Measurements from ENCODE around the gene LRP10.
A peak's percentile ranks its signal among the peaks of the same experiment; 100 is the strongest.
"Not testable (repeated sequence)": the region's sequence is repeated elsewhere in the genome, so short reads cannot be mapped to it uniquely, and the experiment has no call there.

LRP10 gene

DNA sequence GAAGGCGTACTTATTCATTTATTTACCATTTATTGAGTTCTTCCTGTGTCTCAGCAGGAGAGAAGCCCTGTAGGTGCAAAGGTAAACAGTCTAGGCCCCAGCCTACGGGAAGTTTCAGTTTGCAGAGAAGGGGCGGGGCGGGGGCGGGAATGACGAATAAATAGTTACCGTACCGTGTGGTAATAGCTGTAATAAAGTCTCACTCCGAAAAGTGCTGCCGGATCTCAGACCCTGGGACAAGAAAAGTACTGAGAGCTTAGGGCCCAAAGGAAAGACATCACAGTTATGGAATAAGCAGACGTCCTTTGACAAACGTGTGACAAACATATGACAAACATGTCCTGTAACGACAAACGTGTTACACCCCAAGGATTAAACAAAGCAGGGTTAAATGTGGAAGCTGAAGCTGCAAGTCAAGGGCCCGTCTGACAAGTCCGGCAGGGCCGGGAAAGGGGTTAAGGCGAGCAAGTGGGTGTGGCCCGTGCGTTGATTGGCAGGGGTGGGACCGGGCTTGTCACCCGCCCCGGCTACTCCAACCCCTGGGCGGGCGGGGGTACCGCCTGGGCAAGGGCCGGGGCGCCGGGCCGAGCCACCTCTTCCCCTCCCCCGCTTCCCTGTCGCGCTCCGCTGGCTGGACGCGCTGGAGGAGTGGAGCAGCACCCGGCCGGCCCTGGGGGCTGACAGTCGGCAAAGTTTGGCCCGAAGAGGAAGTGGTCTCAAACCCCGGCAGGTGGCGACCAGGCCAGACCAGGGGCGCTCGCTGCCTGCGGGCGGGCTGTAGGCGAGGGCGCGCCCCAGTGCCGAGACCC lies at the start of gene LRP10:
Gene LRP10 (plus strand): TSS at position 517 of the 809 bp plus-strand sequence. CDS start 564 bp downstream, outside the sequence.
- DNase-seq = peak; percentile 81

DNA sequence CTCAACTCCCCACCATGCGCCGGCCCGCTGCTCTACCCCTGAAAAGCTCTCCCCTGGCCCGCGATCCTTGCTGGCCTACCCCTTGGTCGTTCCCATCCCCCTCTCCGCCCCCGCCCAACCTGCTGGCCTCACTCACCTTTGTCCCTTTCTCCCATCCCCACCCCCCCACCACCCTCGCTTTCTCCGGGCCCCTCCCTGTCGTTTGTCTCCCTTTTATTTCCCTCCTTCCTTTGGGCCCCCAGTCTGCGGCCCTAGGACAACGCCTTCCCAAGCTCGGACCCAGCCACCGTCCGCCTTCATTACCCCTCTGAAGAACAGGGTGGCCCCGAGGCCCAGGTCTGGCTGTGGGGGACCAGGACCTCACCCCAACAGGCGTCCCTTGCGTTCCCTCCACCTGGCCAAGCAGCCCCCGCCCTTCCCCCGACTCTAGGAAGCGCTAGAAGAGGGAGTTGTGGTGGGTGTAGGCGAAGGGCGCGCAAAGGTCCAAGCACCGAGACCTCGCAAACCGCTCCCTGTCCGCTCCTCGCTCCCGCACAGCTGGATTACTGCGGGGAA lies 49.4 kb upstream of the LRP10 start:
- DNase-seq = no peak

DNA sequence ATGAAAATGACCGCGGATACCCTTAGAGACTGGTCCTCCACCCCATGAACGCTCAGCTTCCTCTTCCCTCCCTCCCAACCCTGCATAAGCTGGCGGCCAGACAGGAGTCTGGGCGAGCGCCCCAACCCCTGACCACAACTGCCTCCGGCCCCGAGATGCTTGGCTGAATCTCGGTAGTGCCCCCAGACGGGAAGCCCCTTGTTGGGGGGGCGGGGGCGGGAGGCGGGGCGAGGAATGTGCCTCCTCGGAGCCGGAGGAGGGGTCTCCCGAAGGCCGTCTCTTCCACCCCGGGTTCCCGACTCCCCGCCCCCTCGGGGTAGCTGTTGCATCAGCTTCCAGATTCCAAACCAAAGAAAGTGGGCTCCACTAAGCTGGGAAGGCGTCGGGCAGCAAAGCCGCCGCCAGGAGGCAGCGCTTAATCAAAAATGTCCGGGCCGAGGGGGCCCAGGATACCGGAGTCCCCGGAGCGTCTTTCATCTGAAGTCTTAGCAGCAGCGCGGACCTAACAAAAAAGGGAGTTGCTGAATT lies 48.9 kb upstream of the LRP10 start:
- DNase-seq = no peak

- no peak for DNase-seq
These were observed 46.7 kb upstream of the LRP10 start for GRCh38 chr14:22824711-22825359.

- not testable (repeated sequence) for DNase-seq
These were observed 42.4 kb upstream of the LRP10 start for GRCh38 chr14:22829076-22829660.

- peak; percentile 93 for DNase-seq
These were observed 41.7 kb upstream of the LRP10 start, which contains the start of gene MRPL52 for GRCh38 chr14:22829661-22830442. MRPL52 (plus strand) TSS chr14:22829887; CDS start chr14:22829913, 26 bp downstream.

DNA sequence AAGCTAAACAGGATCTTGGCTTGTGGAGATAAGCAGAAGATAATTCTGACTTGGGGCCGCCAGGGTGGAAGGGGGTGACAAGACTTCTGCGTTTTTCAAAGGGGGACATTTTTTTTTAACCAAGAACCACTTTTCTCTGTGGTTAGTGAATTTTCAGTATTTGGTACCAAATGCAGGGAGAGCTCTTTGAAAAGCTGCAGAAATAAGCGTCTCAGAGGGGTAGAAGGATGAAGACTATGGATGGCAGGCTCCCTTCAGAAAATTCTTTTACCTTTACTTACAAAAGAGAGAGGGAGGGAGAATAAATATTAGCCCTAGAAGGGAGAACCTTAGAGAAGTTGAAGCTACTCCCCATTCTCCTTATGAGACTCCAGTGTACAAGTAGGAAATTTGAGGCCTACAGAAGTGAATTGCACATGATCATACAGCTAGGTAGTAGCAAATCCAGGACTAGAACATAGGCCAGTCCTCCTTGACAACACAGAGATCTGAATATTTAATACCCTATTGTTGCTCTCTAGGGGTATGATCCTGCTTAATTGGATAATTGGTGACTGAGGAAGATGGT lies 41.0 kb upstream of the LRP10 start:
- DNase-seq = no peak

DNA sequence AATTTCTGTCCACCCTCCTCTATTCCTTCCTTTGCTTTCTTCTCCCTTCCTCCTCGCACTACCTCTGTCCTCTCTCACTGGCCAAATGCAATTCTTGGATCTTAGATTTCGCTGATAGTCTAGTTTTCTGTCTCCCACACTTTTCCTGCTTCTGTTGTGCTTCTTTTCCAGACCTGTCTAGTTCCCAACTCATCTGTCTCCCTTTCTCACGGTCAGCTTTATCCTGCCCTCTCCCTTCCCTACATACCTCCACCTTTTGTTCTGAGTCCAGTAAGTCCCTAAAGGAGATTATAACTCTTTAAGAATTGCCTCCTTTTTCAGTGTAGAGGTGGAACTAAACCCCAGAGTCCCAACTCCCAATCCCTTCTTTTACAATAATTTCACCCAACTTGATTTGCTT lies 36.0 kb upstream of the LRP10 start:
- no peak for DNase-seq

- DNase-seq = no peak
These were observed 35.0 kb upstream of the LRP10 start, which contains the start of gene MMP14 for GRCh38 chr14:22836301-22837113. MMP14 (plus strand) TSS chr14:22836585; CDS start chr14:22836818, 233 bp downstream.

GRCh38 chr14:22837114-22837749 lies 34.3 kb upstream of the LRP10 start:
- no peak for DNase-seq

DNA sequence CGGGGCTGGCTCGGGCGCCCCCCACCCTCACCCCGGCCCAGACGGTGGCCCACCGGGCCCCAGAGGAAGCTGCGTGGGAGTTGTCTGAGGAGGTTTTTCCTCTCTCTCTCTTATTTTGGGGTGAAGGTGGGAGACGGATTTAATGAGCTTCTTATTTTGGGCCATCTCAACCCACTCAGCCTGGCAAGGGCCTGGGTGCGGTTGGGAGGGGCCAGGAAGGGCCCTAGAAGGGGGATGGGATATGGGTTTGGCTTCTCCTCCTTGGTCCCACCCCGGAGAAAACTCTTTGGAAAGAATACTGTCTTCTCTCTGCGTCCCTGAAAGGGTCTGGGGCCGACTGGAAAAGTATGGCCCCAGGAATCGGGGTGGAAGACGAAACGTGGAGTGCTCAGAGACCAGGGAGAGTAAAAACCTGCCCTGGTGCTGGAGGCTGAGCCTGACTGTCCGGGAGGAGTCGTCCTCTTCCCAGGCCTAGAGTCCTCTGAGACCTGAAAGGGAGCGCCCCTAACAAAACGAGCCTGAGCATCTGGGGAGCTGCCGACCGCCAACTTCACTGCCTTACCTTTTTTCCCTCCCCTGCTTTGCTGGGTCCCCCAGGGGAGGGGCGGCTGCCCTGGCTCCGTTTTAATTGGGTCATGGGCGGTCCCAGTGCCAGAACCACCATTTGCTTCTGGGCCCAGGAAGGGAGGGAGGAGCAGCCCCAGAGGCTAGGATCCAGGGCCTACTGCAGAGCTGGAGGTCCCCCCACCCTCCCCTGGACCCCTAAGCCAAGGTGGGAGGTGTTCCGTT lies 33.6 kb upstream of the LRP10 start:
- DNase-seq = no peak

- no peak for DNase-seq
These were observed 32.9 kb upstream of the LRP10 start for GRCh38 chr14:22838631-22839041.

DNA sequence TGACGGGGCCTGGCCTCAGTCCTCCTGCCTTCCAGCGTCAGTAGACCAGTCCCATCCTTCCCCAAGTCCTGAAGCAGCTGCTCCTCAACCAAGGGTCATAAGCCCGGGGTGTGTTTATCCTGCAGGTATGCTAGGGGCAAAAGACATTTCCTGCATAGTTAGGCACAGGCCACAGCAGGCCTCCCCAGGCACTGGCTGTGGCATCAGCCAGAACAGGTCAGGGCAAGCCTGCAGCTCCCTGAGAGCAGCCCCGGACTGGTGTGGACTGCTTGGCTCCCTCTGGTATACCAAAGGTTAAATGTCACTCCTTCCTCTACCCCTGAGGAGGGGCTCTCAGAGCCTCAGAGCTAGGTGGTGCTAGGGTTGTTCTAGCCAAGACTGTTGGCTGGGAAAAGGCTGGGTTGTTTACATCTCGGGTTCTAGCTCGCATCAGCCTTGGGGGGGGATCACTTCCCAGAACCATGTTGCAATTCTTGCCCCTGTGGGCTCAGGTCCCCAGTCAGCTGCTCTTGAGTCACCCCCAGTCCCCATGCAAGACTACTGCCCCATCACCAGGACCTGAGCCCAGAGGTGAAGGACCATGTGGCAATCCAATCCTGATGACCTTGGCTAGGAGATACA lies 32.3 kb upstream of the LRP10 start:
- no peak for DNase-seq

DNA sequence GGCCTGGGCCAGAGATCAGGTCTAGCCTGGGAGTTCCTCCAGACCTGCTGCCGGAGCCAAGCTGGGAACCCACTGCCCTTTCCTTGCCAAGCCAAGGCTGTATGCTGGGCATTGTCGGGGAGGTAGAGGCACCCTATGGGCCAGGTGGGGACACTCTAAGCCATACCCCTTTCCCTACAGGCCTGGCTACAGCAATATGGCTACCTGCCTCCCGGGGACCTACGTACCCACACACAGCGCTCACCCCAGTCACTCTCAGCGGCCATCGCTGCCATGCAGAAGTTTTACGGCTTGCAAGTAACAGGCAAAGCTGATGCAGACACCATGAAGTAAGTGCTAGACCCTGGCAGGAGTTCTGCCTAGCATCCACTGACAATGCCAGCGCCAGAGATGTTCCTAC lies 30.2 kb upstream of the LRP10 start:
- no peak for DNase-seq

DNA sequence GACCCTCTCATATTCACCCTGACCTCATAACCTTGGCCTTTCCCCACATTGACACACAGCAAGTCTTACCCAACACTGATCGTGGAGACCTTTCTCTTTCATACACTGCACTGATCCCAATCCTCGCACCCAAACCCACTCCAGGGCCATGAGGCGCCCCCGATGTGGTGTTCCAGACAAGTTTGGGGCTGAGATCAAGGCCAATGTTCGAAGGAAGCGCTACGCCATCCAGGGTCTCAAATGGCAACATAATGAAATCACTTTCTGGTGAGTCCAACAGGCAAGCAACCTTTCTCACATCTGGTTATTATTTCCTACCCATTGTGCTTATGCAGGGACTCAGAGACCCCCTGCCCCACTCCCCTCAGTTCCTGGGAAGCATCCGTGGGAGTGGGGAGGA lies 29.8 kb upstream of the LRP10 start:
- DNase-seq = no peak

- DNase-seq = no peak
These were observed 29.1 kb upstream of the LRP10 start for GRCh38 chr14:22842211-22843122.

DNA sequence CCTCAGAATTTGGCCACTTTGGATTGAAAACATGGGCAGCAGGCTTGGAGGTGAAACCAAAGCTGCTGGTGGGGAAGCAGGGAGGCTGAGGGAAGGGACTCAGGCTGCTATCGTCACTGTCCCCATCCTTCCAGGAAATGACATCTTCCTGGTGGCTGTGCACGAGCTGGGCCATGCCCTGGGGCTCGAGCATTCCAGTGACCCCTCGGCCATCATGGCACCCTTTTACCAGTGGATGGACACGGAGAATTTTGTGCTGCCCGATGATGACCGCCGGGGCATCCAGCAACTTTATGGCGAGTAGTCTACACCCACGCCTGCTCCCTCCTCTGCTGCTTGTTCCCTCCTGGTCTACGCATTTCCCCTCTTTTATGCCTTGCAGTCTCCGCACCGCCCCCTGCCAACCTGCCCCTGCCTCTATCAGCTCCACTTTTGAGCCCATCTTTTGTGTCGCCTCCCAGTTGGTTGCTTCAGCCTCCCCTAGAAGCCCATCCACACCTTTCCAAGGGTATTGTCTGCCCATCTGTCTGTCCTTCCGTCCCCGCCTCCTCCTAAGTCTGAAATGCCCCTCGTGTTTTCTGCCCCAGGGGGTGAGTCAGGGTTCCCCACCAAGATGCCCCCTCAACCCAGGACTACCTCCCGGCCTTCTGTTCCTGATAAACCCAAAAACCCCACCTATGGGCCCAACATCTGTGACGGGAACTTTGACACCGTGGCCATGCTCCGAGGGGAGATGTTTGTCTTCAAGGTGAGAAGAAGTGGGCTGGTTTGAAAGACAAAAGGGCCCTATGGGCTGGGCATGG lies 28.2 kb upstream of the LRP10 start:
- DNase-seq = no peak
